GM12873 (cell line): ENCODE data around the gene MON1B.

Experiments
- TF ChIP-seq, protein P1 (sequence below): IDR thresholded peaks from 2 replicates; pipeline ENCODE4 v1.5.1; 2012; ENCODE audit warnings: low read depth, mild to moderate bottlenecking, moderate library complexity, low read length, control low read depth; ENCODE audit not compliant: insufficient read depth; ENCODE audit errors: missing control alignments

The MON1B gene

DNA sequence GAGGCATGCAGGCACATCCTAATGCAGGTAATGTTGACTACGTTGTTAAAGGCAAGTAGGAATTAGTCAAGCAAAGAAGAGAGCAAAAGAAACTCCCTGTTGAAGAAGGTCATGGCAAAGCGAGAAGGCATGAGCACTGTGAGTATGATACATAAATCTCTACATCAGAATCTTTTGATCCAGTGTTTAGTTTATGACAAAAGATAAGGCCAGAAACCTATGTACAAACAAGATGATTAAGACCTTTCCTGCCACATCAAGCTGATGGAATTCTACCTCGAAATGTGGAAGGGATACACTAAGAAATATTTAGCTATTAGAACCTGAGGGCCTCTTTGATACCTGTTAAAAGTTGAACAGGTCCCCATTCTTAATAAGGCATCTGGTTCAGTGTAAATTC lies 28.4 kb downstream of the MON1B start:
- TF ChIP-seq, protein P1, sequence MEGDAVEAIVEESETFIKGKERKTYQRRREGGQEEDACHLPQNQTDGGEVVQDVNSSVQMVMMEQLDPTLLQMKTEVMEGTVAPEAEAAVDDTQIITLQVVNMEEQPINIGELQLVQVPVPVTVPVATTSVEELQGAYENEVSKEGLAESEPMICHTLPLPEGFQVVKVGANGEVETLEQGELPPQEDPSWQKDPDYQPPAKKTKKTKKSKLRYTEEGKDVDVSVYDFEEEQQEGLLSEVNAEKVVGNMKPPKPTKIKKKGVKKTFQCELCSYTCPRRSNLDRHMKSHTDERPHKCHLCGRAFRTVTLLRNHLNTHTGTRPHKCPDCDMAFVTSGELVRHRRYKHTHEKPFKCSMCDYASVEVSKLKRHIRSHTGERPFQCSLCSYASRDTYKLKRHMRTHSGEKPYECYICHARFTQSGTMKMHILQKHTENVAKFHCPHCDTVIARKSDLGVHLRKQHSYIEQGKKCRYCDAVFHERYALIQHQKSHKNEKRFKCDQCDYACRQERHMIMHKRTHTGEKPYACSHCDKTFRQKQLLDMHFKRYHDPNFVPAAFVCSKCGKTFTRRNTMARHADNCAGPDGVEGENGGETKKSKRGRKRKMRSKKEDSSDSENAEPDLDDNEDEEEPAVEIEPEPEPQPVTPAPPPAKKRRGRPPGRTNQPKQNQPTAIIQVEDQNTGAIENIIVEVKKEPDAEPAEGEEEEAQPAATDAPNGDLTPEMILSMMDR: no peak

- TF ChIP-seq, protein P1: no peak
Observed at GRCh38 chr16:77220427-77220826, 29.4 kb downstream of the MON1B start.

DNA sequence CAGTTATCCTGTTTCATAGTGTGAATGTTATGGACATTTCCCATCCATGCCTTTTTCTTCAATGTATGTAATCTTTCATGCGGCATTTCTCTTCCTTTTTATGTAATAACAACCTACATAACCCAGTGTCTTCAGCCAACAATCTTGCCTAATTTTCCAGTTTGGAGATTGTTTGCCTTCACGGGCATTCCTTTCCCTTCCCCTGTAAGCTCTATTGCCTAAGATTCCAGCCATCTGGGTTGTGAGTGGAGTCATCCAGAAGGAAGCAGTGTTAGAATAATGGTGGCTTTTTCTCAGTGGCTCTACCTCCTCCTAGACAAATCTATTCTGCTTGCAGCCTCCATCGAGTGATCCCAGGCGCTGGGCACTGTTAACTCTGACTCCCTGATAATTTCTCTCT lies 30.5 kb downstream of the MON1B start:
- TF ChIP-seq, protein P1: no peak

- TF ChIP-seq, protein P1: peak; percentile 62
Observed at GRCh38 chr16:77223184-77223583, 32.2 kb downstream of the MON1B start.

DNA sequence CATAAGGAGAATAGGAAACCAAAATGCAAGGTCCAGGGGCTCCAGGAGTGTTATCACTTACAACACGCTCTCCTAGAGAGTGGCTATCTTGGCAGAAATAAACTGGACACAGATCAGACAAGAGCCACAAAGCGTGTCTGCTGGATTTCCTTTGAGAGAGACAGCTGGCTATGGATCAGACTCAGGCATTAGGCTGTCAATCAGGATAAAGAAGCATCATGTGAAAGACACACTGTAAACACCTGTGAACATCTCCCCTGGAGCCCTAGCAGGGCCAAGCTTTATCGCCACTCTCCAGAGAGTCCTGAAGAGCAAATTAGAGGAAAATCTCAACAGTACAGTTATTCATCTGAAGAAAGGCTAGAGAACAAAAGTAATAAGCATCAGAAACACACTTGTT lies 34.2 kb downstream of the MON1B start:
- TF ChIP-seq, protein P1: no peak

DNA sequence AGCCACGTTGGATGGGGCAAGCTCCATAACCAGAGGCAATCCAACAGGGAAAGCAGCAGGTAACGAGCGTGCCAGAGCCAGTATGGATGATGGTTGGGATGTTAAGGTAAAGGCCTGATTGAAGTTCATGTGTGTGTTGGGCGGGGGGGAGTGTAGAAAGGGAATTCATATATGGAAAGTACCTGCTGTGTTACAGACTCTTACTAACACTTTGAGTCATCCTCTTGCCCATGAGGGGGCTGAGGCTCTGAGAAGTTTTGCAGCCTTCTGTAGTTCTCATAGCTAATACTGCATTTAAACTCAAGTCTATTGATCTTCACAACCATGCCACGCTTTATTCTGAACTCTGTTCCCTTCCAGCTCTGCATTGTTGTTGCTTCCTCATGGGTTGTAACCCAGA lies 36.8 kb downstream of the MON1B start:
- TF ChIP-seq, protein P1: no peak

DNA sequence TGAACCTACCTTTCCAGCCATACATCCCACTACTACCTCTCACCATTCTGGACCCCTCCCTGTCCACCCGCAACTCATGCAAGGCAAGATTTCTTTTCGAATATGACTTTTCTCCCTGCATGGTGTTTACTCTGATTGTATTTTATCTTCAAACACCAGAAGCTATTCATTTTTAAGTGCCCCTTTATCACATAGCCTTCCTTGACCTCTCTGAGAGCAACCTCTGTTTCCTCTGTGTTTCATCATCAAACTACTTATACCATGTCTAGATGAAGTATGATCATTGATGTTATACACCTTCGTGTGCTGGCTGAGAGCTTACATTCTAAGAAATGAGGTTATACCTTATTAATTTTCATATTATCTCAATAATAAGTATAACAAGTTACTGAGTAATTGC lies 40.1 kb downstream of the MON1B start:
- TF ChIP-seq, protein P1: no peak
